A549 (cell line): ENCODE results near the gene FXR2. TPM values are rescaled to one million over a fixed set of nuclear protein-coding genes. Genes with fewer than 3 reads are reported as not detected.

ENCODE experiments used
- ATAC-seq, 2 experiments: fragments of 200-7000 bp in 1 of 2; fragments of >200 bp in 1 of 2; cut with Nextera tagmentation in 1 of 2; cut with Tn5 transposase in 1 of 2; 3 replicates each; pipeline versions ENCODE4 v1.8.0 to v1.9.1; 2018 to 2020; ENCODE audit warnings: mild to moderate bottlenecking in 1 of 2, moderate library complexity in 1 of 2
- CTCF ChIA-PET: fragments of 300-600 bp; sonication (Branson Sonifier 250); formaldehyde crosslinking; extraction: SDS; loops from one replicate; lab custom pipeline; 2021; ENCODE audit warnings: antibody characterized with exemption, inconsistent platforms; lab: Yijun Ruan, JAX
- POLR2A ChIA-PET: fragments of 350-600 bp; formaldehyde crosslinking; extraction: SDS; loops from one replicate; lab custom pipeline; 2021; ENCODE audit warnings: antibody characterized with exemption, inconsistent platforms; lab: Yijun Ruan, JAX
- DNase-seq, 2 experiments: peaks; one replicate each; pipeline versions ENCODE4 v3.0.0 to v3.0.0-alpha.2; 2011 to 2016; ENCODE audit warnings: low read depth in 1 of 2, low spot score in 1 of 2
- FAIRE-seq: peaks from 2 replicates; lab custom pipeline; 2011; peaks lifted over from hg19 to GRCh38; lab: Jason Lieb, UNC
- H3K27ac ChIP-seq, 2 experiments: fragments of >200 bp; sonication (Bioruptor Twin); formaldehyde crosslinking; 3 replicates each; pipeline ENCODE4 v1.5.1; 2016 to 2017
- H3K4me1 ChIP-seq: fragments of >200 bp; sonication (Bioruptor Twin); formaldehyde crosslinking; 3 replicates; pipeline ENCODE4 v1.6.1; 2016
- H3K4me2 ChIP-seq: fragments of >200 bp; sonication (Bioruptor Twin); formaldehyde crosslinking; 3 replicates; pipeline ENCODE4 v1.6.1; 2016
- H3K4me3 ChIP-seq: fragments of >200 bp; sonication (Bioruptor Twin); formaldehyde crosslinking; 3 replicates; pipeline ENCODE4 v1.5.1; 2016
- H3K9me3 ChIP-seq: fragments of >200 bp; sonication (Bioruptor Twin); formaldehyde crosslinking; 3 replicates; pipeline ENCODE4 v1.6.1; 2016
- CBX2 ChIP-seq: fragments of 200-600 bp; sonication (generic); IDR thresholded peaks from 2 replicates; pipeline ENCODE4 v1.6.1; 2016; ENCODE audit warnings: low read depth, mild to moderate bottlenecking, borderline replicate concordance
- CHD4 ChIP-seq: fragments of 200-600 bp; sonication (generic); IDR thresholded peaks from 2 replicates; pipeline ENCODE4 v1.6.1; 2016; ENCODE audit warnings: antibody characterized with exemption, mild to moderate bottlenecking, borderline replicate concordance
- CTCF ChIP-seq: fragments of >200 bp; sonication (Bioruptor Twin); formaldehyde crosslinking; IDR thresholded peaks from 3 replicates; pipeline ENCODE4 v1.5.1; 2016
- E2F6 ChIP-seq: IDR thresholded peaks from 2 replicates; pipeline ENCODE4 v1.6.1; 2012; ENCODE audit warnings: low read depth, borderline replicate concordance
- EHF ChIP-seq: fragments of 250-450 bp; sonication (Bioruptor Pico); IDR thresholded peaks from 2 replicates; pipeline ENCODE4 v1.5.0; 2020; ENCODE audit warnings: mild to moderate bottlenecking
- EHMT2 ChIP-seq: fragments of 200-600 bp; sonication (generic); IDR thresholded peaks from 2 replicates; pipeline ENCODE4 v1.6.1; 2016; ENCODE audit warnings: antibody characterized with exemption, low read depth, mild to moderate bottlenecking, moderate library complexity
- ELK1 ChIP-seq: fragments of 150-350 bp; IDR thresholded peaks from 2 replicates; pipeline ENCODE4 v1.6.1; 2014; ENCODE audit warnings: low read depth, mild to moderate bottlenecking, low read length
- FOSB ChIP-seq: fragments of 250-450 bp; sonication (Bioruptor Pico); IDR thresholded peaks from 2 replicates; pipeline ENCODE4 v1.5.0; 2020; ENCODE audit warnings: mild to moderate bottlenecking, moderate library complexity
- FOXS1 ChIP-seq: fragments of 250-450 bp; sonication (Bioruptor Pico); IDR thresholded peaks from 2 replicates; pipeline ENCODE4 v1.5.0; 2020; ENCODE audit warnings: mild to moderate bottlenecking, moderate library complexity
- HOXA7 ChIP-seq: fragments of 250-450 bp; sonication (Bioruptor Pico); IDR thresholded peaks from 2 replicates; pipeline ENCODE4 v1.5.0; 2020; ENCODE audit warnings: mild to moderate bottlenecking, moderate library complexity
- HOXB5 ChIP-seq: fragments of 250-450 bp; sonication (Bioruptor Pico); IDR thresholded peaks from 2 replicates; pipeline ENCODE4 v1.5.0; 2020; ENCODE audit warnings: mild to moderate bottlenecking, moderate library complexity
- JUN ChIP-seq, 2 experiments: fragments of >200 bp; sonication (Bioruptor Twin); formaldehyde crosslinking; IDR thresholded peaks; 2 replicates in 1 of 2; 3 replicates in 1 of 2; pipeline ENCODE4 v1.6.1; 2016 to 2017
- KDM1A ChIP-seq: fragments of 200-600 bp; sonication (generic); IDR thresholded peaks from 2 replicates; pipeline ENCODE4 v1.6.1; 2016; ENCODE audit warnings: low read depth, mild to moderate bottlenecking
- KDM5A ChIP-seq: fragments of 200-600 bp; sonication (generic); IDR thresholded peaks from 2 replicates; pipeline ENCODE4 v1.6.1; 2016; ENCODE audit warnings: antibody characterized with exemption, mild to moderate bottlenecking
- MAX ChIP-seq: IDR thresholded peaks from 2 replicates; pipeline ENCODE4 v1.6.1; 2012
- MAZ ChIP-seq: fragments of 150-350 bp; IDR thresholded peaks from 2 replicates; pipeline ENCODE4 v1.6.1; 2014; ENCODE audit warnings: antibody characterized with exemption, low read depth, low read length, borderline replicate concordance
- MYC ChIP-seq: IDR thresholded peaks from 2 replicates; pipeline ENCODE4 v1.6.1; 2012; ENCODE audit warnings: mild to moderate bottlenecking, inconsistent platforms, low read length, improper control_type of control experiment, borderline replicate concordance
- NFE2L2 ChIP-seq: fragments of 150-350 bp; conservative IDR thresholded peaks from 2 replicates; pipeline ENCODE4 v1.6.1; 2014; ENCODE audit warnings: low read length
- NR3C1 ChIP-seq: fragments of >200 bp; sonication (Bioruptor Twin); formaldehyde crosslinking; IDR thresholded peaks from 3 replicates; pipeline ENCODE4 v1.6.1; 2017
- PHF8 ChIP-seq: fragments of 200-600 bp; sonication (generic); IDR thresholded peaks from 2 replicates; pipeline ENCODE4 v1.6.1; 2016; ENCODE audit warnings: low read depth, mild to moderate bottlenecking, antibody characterized with exemption, moderate library complexity, borderline replicate concordance
- POLR2A ChIP-seq: IDR thresholded peaks from 2 replicates; pipeline ENCODE4 v1.6.1; 2012; ENCODE audit warnings: mild to moderate bottlenecking, low read length
- RARB ChIP-seq: fragments of 250-450 bp; sonication (Bioruptor Pico); IDR thresholded peaks from 2 replicates; pipeline ENCODE4 v1.8.0; 2021; ENCODE audit warnings: mild to moderate bottlenecking, moderate library complexity
- RCOR1 ChIP-seq: fragments of 150-350 bp; IDR thresholded peaks from 2 replicates; pipeline ENCODE4 v1.6.1; 2014; ENCODE audit warnings: antibody characterized with exemption, low read length, low read depth
- REST ChIP-seq: fragments of 200-600 bp; sonication (generic); IDR thresholded peaks from 2 replicates; pipeline ENCODE4 v1.6.1; 2016; ENCODE audit warnings: antibody characterized with exemption, mild to moderate bottlenecking, moderate library complexity
- RNF2 ChIP-seq: fragments of 200-600 bp; sonication (generic); IDR thresholded peaks from 2 replicates; pipeline ENCODE4 v1.6.1; 2016; ENCODE audit warnings: low read depth, mild to moderate bottlenecking, antibody characterized with exemption, moderate library complexity, borderline replicate concordance
- SMC3 ChIP-seq: fragments of >200 bp; sonication (Bioruptor Twin); formaldehyde crosslinking; IDR thresholded peaks from 3 replicates; pipeline ENCODE4 v1.6.1; 2018; ENCODE audit warnings: inconsistent platforms
- TFCP2L1 ChIP-seq: fragments of 250-450 bp; sonication (Bioruptor Pico); IDR thresholded peaks from 2 replicates; pipeline ENCODE4 v1.5.0; 2021; ENCODE audit warnings: mild to moderate bottlenecking
- ZC3H11A ChIP-seq: fragments of 450-650 bp; IDR thresholded peaks from 2 replicates; pipeline ENCODE4 v1.6.1; 2014; ENCODE audit warnings: antibody characterized with exemption, mild to moderate bottlenecking
- ZFP36 ChIP-seq: fragments of 450-650 bp; IDR thresholded peaks from 2 replicates; pipeline ENCODE4 v1.6.1; 2014; ENCODE audit warnings: borderline replicate concordance; ENCODE audit not compliant: partially characterized antibody
- WGBS: methylation state at CpG from one replicate; pipeline ENCODE4 v1.1.6; 2017; ENCODE audit errors: missing lambda C conversion rate; 5-methylcytosine and 5-hydroxymethylcytosine counted together
- polyA plus RNA-seq, 4 experiments: library from polyadenylated mRNA; depleted of rRNA in 3 of 4; stranded (reverse); fragments of >200 nt; fragmentation: RNase III in 1 of 4; extraction: RNeasy Plus Mini Kit Qiagen cat#74134 plus additional on column Dnase treatment in 1 of 4; gene quantifications; 2 replicates in 3 of 4; 3 replicates in 1 of 4; pipeline ENCODE4 v1.2.3, GENCODE V29; 2011 to 2017

The FXR2 gene
- polyA plus RNA-seq, 2 of the 4 experiments (the other 2 are of a cell fraction): 40.7 to 45.2 TPM

GRCh38 chr17:7561589-7562207, 53.0 kb downstream of the FXR2 start, which contains the start of gene SENP3 (continued):
- TF ChIP-seq NR3C1 (no peak), SMC3 (no peak), CHD4 (no peak), CTCF (no peak), TFCP2L1 (CRISPR knock-in tag) (no peak), ELK1 (no peak), REST (no peak), ZC3H11A (no peak), FOSB (no peak), KDM5A (peak; percentile 52; the same call in 1 of the 2 replicates), PHF8 (peak; percentile 58), EHF (CRISPR knock-in tag) (no peak), RCOR1 (no peak), HOXA7 (CRISPR knock-in tag) (no peak), MAZ (0 out of 2 replicates have a peak, but pooled peaks have one; percentile 25), JUN (IDR thresholded peaks at IDR 0.05) (peak in 1 of 2 experiments; percentile 83; a peak in 3 of 5 replicates), FOXS1 (no peak)

GRCh38 chr17:7561028-7561575, 53.6 kb downstream of the FXR2 start:
- Histone ChIP-seq H3K27ac (peak overlapping the region; percentile 90 to 97), H3K4me2 (peak overlapping the region; percentile 88), H3K9me3 (no peaks in the 10 kb centered on the region), H3K4me3 (peak overlapping the region; percentile 77), H3K4me1 (peaks cover 45% of the 10 kb centered on the region)
- ChIA-PET POLR2A (interaction anchor here (0.6 to 2.8 kb wide), 12 partner anchors 9 to 232 kb away, joined by 3 to 33 read pairs (median 3); partner anchors contain the start of genes CD68, NEURL4, PLSCR3 and POLR2A), CTCF (interaction anchor here (0.6 to 11.3 kb wide), 88 partner anchors 9 to 612 kb away, joined by 3 to 232 read pairs (median 7); partner anchors contain the start of genes ACADVL, CD68, CHRNB1 and DLG4)
- 3% methylated on average over 32 of the region's 32 CpGs for WGBS
- peak; percentile 81 to 86 for ATAC-seq
- peak; percentile 91 to 98 for DNase-seq
- FAIRE-seq: peak; percentile 94
- TF ChIP-seq KDM1A (no peak), HOXB5 (CRISPR knock-in tag) (no peak), CHD4 (no peak), MAX (peak; percentile 53), EHMT2 (no peak), SMC3 (peak; percentile 83), RARB (CRISPR knock-in tag) (no peak), CTCF (peak; percentile 83), CBX2 (no peak), E2F6 (peak; percentile 62; the same call in 1 of the 2 replicates), POLR2A (0 out of 2 replicates have a peak, but pooled peaks have one; percentile 11), ZFP36 (no peak), RNF2 (peak; percentile 37; the same call in 1 of the 2 replicates), KDM5A (peak; percentile 72), NFE2L2 (no peak), MYC (peak; percentile 68; the same call in 1 of the 2 replicates)
